GM12878 (cell line): ENCODE results near the gene MAP4K4. TPM values are rescaled to one million over a fixed set of nuclear protein-coding genes. Genes with fewer than 3 reads are reported as not detected.

Experiments
- BMI1 ChIP-seq: fragments of 450-650 bp; IDR thresholded peaks from 2 replicates; pipeline ENCODE4 v1.6.1; 2016; ENCODE audit warnings: mild to moderate bottlenecking, moderate library complexity, borderline replicate concordance
- BRCA1 ChIP-seq: IDR thresholded peaks from 2 replicates; pipeline ENCODE4 v1.6.1; 2011; ENCODE audit warnings: low read depth, low read length, improper control_type of control experiment
- FOXK2 ChIP-seq: fragments of 450-650 bp; IDR thresholded peaks from 2 replicates; pipeline ENCODE4 v1.6.1; 2017; ENCODE audit warnings: mild to moderate bottlenecking, moderate library complexity
- HSF1 ChIP-seq: fragments of 150-350 bp; IDR thresholded peaks from 2 replicates; pipeline ENCODE4 v1.6.1; 2014; ENCODE audit warnings: mild to moderate bottlenecking, low read depth, low read length
- KDM1A ChIP-seq: fragments of 200-600 bp; sonication (generic); IDR thresholded peaks from 2 replicates; pipeline ENCODE4 v1.6.1; 2016; ENCODE audit warnings: borderline replicate concordance
- POU2F2 ChIP-seq: IDR thresholded peaks from 3 replicates; pipeline ENCODE4 v1.6.1; 2011; ENCODE audit warnings: low read depth, mild to moderate bottlenecking, low read length, borderline replicate concordance
- YY1 ChIP-seq: IDR thresholded peaks from 2 replicates; pipeline ENCODE4 v1.6.1; 2011; ENCODE audit warnings: low read depth, mild to moderate bottlenecking, low read length
- ZNF207 ChIP-seq: fragments of 450-650 bp; IDR thresholded peaks from 2 replicates; pipeline ENCODE4 v1.6.1; 2014; ENCODE audit warnings: antibody characterized with exemption, mild to moderate bottlenecking, borderline replicate concordance
- polyA plus RNA-seq, 11 experiments: library from polyadenylated mRNA; depleted of rRNA in 4 of 11; unstranded in 6 of 11; stranded (reverse) in 5 of 11; fragments of >200 nt; fragmentation: Nextera tagmentation in 4 of 11; fragmentation: Illumina TruSeq in 1 of 11; extraction: Ambion mirVana in 4 of 11; extraction: Trizol in 1 of 11; gene quantifications; 1 replicate in 1 of 11; 2 replicates in 10 of 11; pipeline versions ENCODE4 v1.2.1 to v1.2.3, GENCODE V29; 2011 to 2016; ENCODE audit warnings: inconsistent platforms in 2 of 11, missing spikeins in 2 of 11, low read depth in 1 of 11
- total RNA-seq, 4 experiments: library from RNA; depleted of rRNA in 3 of 4; stranded (reverse); fragments of >200 nt in 3 of 4; fragmentation: Illumina TruSeq in 1 of 4; extraction: Trizol in 1 of 4; gene quantifications; 2 replicates each; pipeline versions ENCODE4 v1.2.1 to v1.2.3, GENCODE V29; 2013 to 2021
- TF ChIP-seq, protein P1 (sequence below): IDR thresholded peaks from 2 replicates; pipeline ENCODE4 v1.6.1; 2012; ENCODE audit warnings: low read depth, low read length, improper control_type of control experiment
- TF ChIP-seq, protein P2 (sequence below): fragments of 450-650 bp; formaldehyde crosslinking; IDR thresholded peaks from 2 replicates; pipeline ENCODE4 v1.5.0; 2022; ENCODE audit warnings: mild to moderate bottlenecking, missing genetic modification characterization
- TF ChIP-seq, protein P3 (sequence below): fragments of 450-650 bp; formaldehyde crosslinking; IDR thresholded peaks from 2 replicates; pipeline ENCODE4 v1.4.0; 2022; ENCODE audit warnings: mild to moderate bottlenecking, moderate library complexity

MAP4K4 gene
- total and polyA plus RNA-seq, 10 of the 15 experiments (the other 5 are each of a cell fraction or from before 2014, with no cell fraction given), result 1.9 to 50.4 (median 9.7) TPM

DNA sequence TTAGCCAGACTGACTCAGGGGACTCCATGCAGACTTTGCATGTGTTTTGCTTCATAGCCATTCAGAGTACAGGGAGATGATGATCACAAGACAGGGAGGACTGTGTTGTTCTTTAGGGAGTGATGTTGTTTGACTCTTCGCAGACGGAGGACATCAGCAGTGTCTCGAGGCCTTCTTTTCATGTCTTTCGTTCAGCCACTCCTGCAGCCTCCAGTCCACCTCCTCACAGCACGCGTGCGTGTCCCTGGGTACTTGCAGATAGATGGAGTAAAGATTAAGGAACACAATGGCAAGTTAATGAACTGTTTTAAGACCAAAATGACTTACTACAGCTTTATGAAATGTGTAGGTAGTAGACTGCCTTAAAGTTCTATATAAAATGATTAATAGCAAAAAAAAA, 114.7 kb downstream of the MAP4K4 start (continued):
- TF ChIP-seq, protein P1, sequence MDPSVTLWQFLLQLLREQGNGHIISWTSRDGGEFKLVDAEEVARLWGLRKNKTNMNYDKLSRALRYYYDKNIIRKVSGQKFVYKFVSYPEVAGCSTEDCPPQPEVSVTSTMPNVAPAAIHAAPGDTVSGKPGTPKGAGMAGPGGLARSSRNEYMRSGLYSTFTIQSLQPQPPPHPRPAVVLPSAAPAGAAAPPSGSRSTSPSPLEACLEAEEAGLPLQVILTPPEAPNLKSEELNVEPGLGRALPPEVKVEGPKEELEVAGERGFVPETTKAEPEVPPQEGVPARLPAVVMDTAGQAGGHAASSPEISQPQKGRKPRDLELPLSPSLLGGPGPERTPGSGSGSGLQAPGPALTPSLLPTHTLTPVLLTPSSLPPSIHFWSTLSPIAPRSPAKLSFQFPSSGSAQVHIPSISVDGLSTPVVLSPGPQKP, result no peak
- TF ChIP-seq, protein P2, sequence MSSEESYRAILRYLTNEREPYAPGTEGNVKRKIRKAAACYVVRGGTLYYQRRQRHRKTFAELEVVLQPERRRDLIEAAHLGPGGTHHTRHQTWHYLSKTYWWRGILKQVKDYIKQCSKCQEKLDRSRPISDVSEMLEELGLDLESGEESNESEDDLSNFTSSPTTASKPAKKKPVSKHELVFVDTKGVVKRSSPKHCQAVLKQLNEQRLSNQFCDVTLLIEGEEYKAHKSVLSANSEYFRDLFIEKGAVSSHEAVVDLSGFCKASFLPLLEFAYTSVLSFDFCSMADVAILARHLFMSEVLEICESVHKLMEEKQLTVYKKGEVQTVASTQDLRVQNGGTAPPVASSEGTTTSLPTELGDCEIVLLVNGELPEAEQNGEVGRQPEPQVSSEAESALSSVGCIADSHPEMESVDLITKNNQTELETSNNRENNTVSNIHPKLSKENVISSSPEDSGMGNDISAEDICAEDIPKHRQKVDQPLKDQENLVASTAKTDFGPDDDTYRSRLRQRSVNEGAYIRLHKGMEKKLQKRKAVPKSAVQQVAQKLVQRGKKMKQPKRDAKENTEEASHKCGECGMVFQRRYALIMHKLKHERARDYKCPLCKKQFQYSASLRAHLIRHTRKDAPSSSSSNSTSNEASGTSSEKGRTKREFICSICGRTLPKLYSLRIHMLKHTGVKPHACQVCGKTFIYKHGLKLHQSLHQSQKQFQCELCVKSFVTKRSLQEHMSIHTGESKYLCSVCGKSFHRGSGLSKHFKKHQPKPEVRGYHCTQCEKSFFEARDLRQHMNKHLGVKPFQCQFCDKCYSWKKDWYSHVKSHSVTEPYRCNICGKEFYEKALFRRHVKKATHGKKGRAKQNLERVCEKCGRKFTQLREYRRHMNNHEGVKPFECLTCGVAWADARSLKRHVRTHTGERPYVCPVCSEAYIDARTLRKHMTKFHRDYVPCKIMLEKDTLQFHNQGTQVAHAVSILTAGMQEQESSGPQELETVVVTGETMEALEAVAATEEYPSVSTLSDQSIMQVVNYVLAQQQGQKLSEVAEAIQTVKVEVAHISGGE, result no peak
- no peak for TF ChIP-seq ZNF207
- no peak for TF ChIP-seq KDM1A
- TF ChIP-seq YY1, result no peak
- TF ChIP-seq BMI1, result no peak
- no peak for TF ChIP-seq POU2F2
- TF ChIP-seq HSF1, result no peak
- no peak for TF ChIP-seq BRCA1
- TF ChIP-seq FOXK2, result no peak
- TF ChIP-seq, protein P3, sequence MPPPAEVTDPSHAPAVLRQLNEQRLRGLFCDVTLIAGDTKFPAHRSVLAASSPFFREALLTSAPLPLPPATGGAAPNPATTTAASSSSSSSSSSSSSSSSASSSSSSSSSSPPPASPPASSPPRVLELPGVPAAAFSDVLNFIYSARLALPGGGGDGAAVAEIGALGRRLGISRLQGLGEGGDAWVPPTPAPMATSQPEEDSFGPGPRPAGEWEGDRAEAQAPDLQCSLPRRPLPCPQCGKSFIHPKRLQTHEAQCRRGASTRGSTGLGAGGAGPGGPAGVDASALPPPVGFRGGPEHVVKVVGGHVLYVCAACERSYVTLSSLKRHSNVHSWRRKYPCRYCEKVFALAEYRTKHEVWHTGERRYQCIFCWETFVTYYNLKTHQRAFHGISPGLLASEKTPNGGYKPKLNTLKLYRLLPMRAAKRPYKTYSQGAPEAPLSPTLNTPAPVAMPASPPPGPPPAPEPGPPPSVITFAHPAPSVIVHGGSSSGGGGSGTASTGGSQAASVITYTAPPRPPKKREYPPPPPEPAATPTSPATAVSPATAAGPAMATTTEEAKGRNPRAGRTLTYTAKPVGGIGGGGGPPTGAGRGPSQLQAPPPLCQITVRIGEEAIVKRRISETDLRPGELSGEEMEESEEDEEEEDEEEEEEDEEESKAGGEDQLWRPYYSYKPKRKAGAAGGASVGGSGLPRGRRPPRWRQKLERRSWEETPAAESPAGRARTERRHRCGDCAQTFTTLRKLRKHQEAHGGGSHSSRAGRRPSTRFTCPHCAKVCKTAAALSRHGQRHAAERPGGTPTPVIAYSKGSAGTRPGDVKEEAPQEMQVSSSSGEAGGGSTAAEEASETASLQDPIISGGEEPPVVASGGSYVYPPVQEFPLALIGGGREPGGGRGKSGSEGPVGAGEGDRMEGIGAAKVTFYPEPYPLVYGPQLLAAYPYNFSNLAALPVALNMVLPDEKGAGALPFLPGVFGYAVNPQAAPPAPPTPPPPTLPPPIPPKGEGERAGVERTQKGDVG (CRISPR knock-in tag), result no peak
